GM21515 (cell line): ENCODE measurements around the gene PROZ.
"Not testable (repeated sequence)": the region's sequence is repeated elsewhere in the genome, so short reads cannot be mapped to it uniquely, and the experiment has no call there.

Source experiments
- ATAC-seq: cut with Tn5 transposase; IDR thresholded peaks from one replicate; pipeline ENCODE4 v1.9.1; 2021; ENCODE audit not compliant: unreplicated experiment

PROZ gene

GRCh38 chr13:113153810-113154748 lies 4.4 kb upstream of the PROZ start:
- peak; percentile 52 for ATAC-seq

- no peak for ATAC-seq
These were observed 3.2 kb upstream of the PROZ start for GRCh38 chr13:113155201-113155600.

- no peak for ATAC-seq
These were observed 2.3 kb upstream of the PROZ start for GRCh38 chr13:113155982-113156655.

GRCh38 chr13:113157206-113157928 lies 1.1 kb upstream of the PROZ start:
- ATAC-seq, result no peak

GRCh38 chr13:113158946-113159345 lies 498 bp downstream of the PROZ start:
- no peak for ATAC-seq

- no peak for ATAC-seq
These were observed 1.3 kb downstream of the PROZ start for GRCh38 chr13:113159701-113160100.

GRCh38 chr13:113160983-113161382 lies 2.5 kb downstream of the PROZ start:
- ATAC-seq, result no peak

- no peak for ATAC-seq
These were observed 3.0 kb downstream of the PROZ start for GRCh38 chr13:113161433-113161832.

GRCh38 chr13:113161975-113162374 lies 3.5 kb downstream of the PROZ start:
- not testable (repeated sequence) for ATAC-seq

- ATAC-seq, result no peak
These were observed 4.6 kb downstream of the PROZ start for GRCh38 chr13:113162783-113163685.

GRCh38 chr13:113164492-113164891 lies 6.0 kb downstream of the PROZ start:
- ATAC-seq, result no peak

- ATAC-seq, result no peak
These were observed 7.8 kb downstream of the PROZ start for GRCh38 chr13:113166266-113166665.

- no peak for ATAC-seq
These were observed 8.2 kb downstream of the PROZ start for GRCh38 chr13:113166681-113167080.

GRCh38 chr13:113167155-113167554 lies 8.7 kb downstream of the PROZ start:
- no peak for ATAC-seq

- no peak for ATAC-seq
These were observed 9.1 kb downstream of the PROZ start for GRCh38 chr13:113167575-113167974.

- no peak for ATAC-seq
These were observed 9.8 kb downstream of the PROZ start for GRCh38 chr13:113168211-113168610.

- ATAC-seq, result no peak
These were observed 11.1 kb downstream of the PROZ start for GRCh38 chr13:113169277-113170272.

- no peak for ATAC-seq
These were observed 12.1 kb downstream of the PROZ start for GRCh38 chr13:113170511-113170910.
